ENCODE data around the gene ZNF750. TPM values are rescaled to one million over a fixed set of nuclear protein-coding genes. Genes with fewer than 3 reads are reported as not detected.
A peak's percentile ranks its signal among the peaks of the same experiment; 100 is the strongest.

ZNF750 gene
- total and polyA plus RNA-seq, 2 of the 13 experiments (the other 11 are each of a cell fraction or from before 2014, with no cell fraction given) = not detected

- TF ChIP-seq SKIL (CRISPR knock-in tag; IDR thresholded peaks at IDR 0.05; ENCODE audit: borderline replicate concordance) (no peak), ZBTB20 (CRISPR knock-in tag; IDR thresholded peaks at IDR 0.05; ENCODE audit: borderline replicate concordance, low read depth) (no peak), MTA3 (CRISPR knock-in tag; IDR thresholded peaks at IDR 0.05) (no peak), SNAI1 (CRISPR knock-in tag; IDR thresholded peaks at IDR 0.05; ENCODE audit: borderline replicate concordance) (no peak), ZNF609 (CRISPR knock-in tag; IDR thresholded peaks at IDR 0.05; ENCODE audit: borderline replicate concordance) (no peak), RFX3 (CRISPR knock-in tag; IDR thresholded peaks at IDR 0.05) (no peak), ZFP37 (CRISPR knock-in tag; IDR thresholded peaks at IDR 0.05; ENCODE audit: borderline replicate concordance) (no peak), CHCHD3 (CRISPR knock-in tag; IDR thresholded peaks at IDR 0.05) (0 out of 2 replicates have a peak, but pooled peaks have one; percentile 62), TEAD3 (CRISPR knock-in tag; optimal IDR thresholded peaks at IDR 0.05; ENCODE audit: borderline replicate concordance) (no peak), HNRNPL (IDR thresholded peaks at IDR 0.05; ENCODE audit: low read depth, low read length) (peak; percentile 83), XRCC5 (optimal IDR thresholded peaks at IDR 0.05; ENCODE audit: low read length) (peak; percentile 49), ZNF674 (CRISPR knock-in tag; IDR thresholded peaks at IDR 0.05; ENCODE audit: low read depth) (no peak), ZNF883 (CRISPR knock-in tag; IDR thresholded peaks at IDR 0.05; ENCODE audit: not compliant biosample characterization) (peak; percentile 58), TEAD2 (CRISPR knock-in tag; IDR thresholded peaks at IDR 0.05) (no peak)
- TF ChIP-seq, protein P1, sequence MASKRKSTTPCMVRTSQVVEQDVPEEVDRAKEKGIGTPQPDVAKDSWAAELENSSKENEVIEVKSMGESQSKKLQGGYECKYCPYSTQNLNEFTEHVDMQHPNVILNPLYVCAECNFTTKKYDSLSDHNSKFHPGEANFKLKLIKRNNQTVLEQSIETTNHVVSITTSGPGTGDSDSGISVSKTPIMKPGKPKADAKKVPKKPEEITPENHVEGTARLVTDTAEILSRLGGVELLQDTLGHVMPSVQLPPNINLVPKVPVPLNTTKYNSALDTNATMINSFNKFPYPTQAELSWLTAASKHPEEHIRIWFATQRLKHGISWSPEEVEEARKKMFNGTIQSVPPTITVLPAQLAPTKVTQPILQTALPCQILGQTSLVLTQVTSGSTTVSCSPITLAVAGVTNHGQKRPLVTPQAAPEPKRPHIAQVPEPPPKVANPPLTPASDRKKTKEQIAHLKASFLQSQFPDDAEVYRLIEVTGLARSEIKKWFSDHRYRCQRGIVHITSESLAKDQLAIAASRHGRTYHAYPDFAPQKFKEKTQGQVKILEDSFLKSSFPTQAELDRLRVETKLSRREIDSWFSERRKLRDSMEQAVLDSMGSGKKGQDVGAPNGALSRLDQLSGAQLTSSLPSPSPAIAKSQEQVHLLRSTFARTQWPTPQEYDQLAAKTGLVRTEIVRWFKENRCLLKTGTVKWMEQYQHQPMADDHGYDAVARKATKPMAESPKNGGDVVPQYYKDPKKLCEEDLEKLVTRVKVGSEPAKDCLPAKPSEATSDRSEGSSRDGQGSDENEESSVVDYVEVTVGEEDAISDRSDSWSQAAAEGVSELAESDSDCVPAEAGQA (IDR thresholded peaks at IDR 0.05; ENCODE audit: low read depth) = 0 out of 2 replicates have a peak, but pooled peaks have one; percentile 30
- TF ChIP-seq, protein P1 (CRISPR knock-in tag; IDR thresholded peaks at IDR 0.05; ENCODE audit: borderline replicate concordance) = no peak
These were observed 42.3 kb upstream of the ZNF750 start (continued) for GRCh38 chr17:82881900-82882714.
